Stimulated activated CD8-positive, alpha-beta memory T cell treated with anti-CD3 and anti-CD28 coated beads, Interleukin-15, amount 100 ng/mL, for 24 hours (primary cell): ENCODE data around the gene TEKT5.
"Not testable (repeated sequence)": the region's sequence is repeated elsewhere in the genome, so short reads cannot be mapped to it uniquely, and the experiment has no call there.

Experiments
- DNase-seq: peaks from one replicate; pipeline ENCODE4 v3.0.0-alpha.2; 2020; ENCODE audit warnings: low read depth

The TEKT5 gene

DNA sequence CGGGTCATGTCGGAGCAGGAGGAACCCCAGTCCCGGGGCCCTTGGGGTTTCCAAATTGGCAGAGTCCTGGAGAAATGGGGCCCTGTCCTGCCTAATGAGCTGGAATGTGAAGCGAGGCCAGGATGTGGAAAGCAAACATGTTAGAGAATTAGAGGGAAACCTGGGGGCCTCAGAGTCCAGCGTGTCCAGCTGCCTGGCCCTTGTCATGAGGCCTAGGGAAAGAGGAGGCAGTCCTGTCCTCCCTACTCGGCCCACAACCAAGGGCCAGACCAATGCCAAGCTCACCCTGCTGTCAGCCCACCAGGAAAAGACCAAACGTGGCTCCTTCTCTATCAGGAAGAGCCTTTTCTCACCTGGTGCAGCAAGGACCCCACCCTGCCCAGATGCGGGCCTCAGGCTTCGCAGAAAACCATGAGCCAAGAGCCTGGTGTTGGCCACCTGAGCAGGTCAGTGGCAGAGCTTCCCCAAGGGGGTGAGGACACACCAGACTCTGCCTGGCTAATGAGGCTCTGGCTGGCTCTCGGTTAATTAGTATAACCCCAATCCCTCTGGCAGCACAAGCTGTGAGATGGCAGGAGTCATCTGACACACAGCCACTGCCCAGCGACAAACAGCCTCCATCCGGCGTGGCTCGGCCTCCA is 10.1 kb downstream of the TEKT5 start:
- DNase-seq = no peak

- no peak for DNase-seq
Measured at GRCh38 chr16:10683170-10683569, 11.6 kb downstream of the TEKT5 start.

DNA sequence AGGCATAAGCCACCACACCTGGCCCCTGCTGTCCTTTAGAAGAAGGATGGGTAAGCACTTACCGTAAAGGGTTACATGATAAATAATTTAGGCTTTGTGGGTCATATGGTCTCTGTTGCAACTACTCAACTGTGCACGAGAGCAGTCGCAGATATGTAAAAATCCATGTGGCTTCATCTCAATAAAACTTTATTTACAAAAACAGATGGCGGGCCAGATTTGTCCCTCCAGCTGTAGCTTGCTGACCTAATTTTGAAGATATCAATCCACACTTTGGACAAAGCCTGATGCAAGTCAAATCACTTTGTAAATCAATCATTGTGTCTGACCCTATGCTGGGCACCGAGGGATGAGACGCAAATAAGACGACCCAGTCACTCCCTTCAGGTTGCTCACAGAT is 12.1 kb downstream of the TEKT5 start:
- DNase-seq = no peak

- no peak for DNase-seq
Measured at GRCh38 chr16:10681310-10682308, 13.1 kb downstream of the TEKT5 start.

DNA sequence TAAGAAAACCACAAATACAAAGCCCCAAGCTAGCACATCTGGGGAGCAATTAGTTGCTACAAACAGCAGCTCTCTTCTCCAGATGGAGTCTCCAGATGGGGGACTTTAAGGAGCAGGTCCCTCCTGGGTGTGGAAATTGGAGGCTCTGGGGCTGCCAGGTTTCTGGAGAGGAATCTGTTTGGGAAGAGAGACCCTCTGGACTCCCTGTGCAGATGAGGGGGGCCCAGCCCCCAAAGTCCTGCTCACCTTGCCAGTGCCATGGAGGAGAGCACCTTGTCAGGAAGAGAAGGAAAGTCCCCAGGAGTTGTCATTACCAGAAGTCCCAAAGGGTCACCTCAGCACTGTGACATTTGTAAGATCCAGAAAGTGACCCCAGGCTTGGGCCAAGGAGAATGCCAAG is 14.8 kb downstream of the TEKT5 start:
- no peak for DNase-seq

GRCh38 chr16:10679441-10679840 is 15.3 kb downstream of the TEKT5 start:
- not testable (repeated sequence) for DNase-seq

- no peak for DNase-seq
Measured at GRCh38 chr16:10678655-10679054, 16.1 kb downstream of the TEKT5 start.

DNA sequence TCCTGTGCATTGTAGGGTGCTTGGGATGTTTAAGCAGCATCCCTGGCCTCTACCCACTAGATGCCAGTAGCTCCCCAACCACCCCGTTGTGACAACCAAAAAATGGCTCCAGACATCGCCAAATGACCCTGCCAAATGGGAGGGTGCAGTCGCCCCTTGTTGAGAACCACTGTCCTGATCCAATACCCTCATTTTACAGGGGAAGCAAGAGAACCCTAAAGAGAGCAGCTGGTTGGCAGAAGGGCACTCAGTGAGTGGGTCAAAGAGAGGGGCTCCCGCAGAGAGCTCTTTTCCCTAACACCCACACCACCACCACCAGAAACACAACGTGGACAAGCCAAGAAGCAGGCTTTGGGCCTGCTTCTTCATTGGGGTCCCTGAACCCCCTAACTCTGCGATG is 18.4 kb downstream of the TEKT5 start:
- no peak for DNase-seq

GRCh38 chr16:10675861-10676260 is 18.9 kb downstream of the TEKT5 start:
- DNase-seq = no peak

DNA sequence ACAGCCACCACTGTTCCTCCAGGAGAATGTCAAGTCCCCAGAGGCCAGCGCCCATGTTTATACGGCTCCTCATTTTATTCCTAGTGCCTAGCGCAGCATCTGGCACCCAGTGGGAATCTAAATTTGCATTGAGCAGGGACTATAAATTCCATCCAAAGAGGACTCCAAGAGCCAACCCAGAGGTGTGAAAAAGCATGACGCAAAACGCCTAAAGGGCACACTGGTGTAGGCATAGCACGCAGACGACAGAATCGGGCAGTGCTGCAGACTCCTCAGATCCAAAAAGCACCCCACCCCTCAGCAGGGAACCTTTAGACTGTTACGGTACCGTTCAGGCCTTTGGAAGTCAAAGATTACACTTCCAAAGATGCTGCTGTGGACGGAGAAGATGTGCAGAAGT is 19.5 kb downstream of the TEKT5 start:
- no peak for DNase-seq

GRCh38 chr16:10671729-10672128 is 23.0 kb downstream of the TEKT5 start:
- no peak for DNase-seq

- DNase-seq = no peak
Measured at GRCh38 chr16:10669791-10670190, 24.9 kb downstream of the TEKT5 start.

- no peak for DNase-seq
Measured at GRCh38 chr16:10668322-10669045, 26.2 kb downstream of the TEKT5 start.

DNA sequence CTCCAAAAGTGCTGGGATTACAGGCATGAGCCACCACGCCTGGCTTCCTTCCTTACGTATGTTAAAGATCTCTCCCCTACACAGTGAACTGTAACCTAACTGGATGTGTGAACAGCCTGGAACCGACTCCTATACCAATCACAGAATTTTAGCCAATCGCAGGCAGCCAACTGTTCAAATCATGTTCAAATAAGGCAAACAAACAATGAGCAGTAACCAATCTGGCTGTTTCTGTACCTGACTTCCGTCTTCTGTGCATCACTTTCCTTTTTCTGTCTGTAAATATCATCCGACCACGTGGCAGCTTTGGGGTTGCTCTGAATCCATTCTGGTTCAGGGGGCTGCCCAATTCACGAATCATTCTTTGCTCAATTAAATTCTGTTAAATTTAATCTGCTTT is 27.5 kb downstream of the TEKT5 start:
- DNase-seq = no peak

DNA sequence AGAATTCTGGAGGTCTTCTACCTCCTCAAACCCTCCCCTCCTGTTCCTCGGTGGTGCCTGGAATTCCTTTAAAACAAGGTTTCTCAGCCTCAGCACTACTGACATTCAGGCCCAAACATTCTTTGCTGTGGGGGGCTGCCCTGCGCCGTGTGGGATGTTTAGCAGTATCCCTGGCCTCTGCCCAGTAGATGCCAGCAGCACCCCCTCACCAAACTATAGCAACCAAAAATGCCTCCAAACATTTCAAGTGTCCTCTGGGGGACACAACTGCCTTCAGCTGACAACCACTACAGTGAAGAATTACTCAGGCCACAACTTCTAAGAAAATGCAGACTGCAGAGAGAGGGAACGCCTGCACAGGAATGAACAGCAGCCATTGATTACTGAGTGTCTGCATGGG is 28.4 kb downstream of the TEKT5 start:
- DNase-seq = no peak

DNA sequence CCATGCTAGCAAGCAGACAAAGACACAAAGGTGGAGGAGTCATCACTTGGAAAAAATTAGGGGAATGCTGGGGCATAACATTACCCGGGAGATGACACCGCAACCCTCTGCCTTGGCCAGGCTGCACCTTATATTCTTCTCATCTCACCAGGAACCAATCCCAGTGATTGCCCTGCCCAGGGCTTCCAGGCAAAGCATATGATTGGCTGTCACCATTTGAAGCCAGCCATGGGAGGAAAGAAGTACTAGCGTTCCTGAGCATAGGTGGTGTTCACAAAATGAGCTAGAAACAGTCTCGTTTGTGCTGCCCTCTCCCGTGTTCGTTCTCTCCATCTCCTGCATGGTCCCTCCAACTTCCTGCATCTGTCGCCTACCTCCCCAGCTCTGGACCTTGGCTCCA is 29.6 kb downstream of the TEKT5 start:
- DNase-seq = no peak

- DNase-seq = no peak
Measured at GRCh38 chr16:10664720-10665126, 30.0 kb downstream of the TEKT5 start.

- DNase-seq = no peak
Measured at GRCh38 chr16:10663744-10664143, 31.0 kb downstream of the TEKT5 start.

DNA sequence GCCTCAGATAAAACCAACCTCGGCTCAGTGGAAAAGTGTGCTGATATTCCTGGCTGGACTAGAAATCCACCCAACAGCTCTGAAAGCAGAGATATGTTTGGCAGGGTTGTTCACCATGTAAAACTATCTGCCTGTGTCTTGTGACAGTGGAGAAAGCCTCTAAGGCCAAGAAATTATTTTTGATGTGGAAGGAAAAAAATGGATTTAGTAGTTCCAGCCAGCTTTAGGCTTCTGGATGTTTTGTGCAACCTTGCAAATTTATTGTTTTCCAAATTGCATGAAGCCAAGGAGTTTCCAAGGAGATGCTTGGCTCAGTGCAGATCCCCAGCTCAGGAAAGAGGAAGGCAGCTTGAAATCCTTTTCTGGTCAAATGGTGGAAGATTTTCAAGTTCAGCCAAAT is 31.6 kb downstream of the TEKT5 start:
- no peak for DNase-seq

DNA sequence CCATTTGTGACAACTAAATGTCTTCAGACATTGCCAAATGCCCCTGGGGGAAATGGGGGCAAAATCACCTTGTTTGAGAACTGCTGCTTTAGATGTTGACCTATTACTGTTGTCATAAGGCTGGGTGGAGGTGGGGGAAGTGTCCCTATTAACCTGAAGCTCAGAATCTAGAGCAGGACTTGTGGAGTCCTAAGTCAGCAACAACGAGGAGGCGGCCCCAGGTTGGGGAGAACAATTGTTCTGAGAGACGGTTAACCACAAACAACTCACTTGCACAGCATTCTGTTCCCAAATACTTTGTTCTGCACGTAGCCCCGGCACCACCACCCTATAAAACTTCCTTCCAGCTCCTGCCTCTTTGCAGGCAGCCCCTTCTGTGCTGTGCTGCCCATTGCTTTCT is 32.5 kb downstream of the TEKT5 start:
- no peak for DNase-seq

GRCh38 chr16:10661737-10662136 is 33.0 kb downstream of the TEKT5 start:
- DNase-seq = no peak

DNA sequence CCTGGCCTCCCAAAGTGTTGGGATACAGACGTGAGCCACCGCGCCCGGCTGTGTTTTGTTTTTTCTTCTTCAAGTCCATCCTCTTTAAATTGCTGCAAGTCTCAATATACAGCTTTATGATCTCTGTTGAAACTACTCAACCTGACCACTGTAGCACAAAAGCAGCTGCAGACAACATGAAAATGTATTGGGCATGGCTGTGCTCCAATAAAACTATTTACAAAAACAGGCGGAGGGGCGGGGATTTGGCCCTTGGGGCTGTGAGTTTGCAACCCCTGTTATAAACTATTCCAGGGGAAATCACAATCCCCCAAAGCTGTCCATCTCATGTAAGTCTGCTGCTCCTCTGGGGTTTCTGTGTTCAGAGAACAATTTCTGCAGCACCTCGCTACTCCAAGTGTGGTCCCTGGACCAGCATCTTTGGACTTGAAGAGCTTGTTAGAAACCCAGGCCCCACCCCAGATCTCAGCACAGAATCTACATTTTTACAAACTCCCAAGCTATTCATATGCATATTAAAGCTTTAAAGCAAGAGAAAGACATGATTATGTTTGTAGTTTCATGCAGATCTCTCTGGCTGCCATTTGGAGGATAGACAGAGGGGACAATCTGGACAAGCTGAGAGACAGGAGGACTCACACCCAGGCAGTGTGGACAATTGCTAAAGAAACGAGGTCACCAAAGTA is 33.6 kb downstream of the TEKT5 start:
- DNase-seq = no peak
